ENCODE measurements around the gene RAB31.

DNA sequence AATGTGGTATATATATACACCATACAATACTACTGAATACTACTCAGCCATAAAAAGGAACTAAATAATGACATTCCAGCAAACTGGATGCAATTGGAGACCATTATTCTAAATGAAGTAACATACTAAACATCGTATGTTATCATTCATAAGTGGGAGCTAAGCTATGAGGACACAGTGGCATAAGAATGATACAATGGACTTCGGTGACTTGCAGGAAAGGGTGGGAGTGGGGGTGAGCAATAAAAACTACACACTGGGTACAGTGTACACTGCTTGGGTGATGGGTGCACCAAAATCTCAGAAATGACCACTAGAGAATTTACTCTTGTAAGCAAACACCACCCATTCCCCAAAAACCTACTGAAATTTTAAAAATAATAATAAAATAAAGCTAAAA is 87.9 kb downstream of the RAB31 start:
- TF ChIP-seq, protein P1, sequence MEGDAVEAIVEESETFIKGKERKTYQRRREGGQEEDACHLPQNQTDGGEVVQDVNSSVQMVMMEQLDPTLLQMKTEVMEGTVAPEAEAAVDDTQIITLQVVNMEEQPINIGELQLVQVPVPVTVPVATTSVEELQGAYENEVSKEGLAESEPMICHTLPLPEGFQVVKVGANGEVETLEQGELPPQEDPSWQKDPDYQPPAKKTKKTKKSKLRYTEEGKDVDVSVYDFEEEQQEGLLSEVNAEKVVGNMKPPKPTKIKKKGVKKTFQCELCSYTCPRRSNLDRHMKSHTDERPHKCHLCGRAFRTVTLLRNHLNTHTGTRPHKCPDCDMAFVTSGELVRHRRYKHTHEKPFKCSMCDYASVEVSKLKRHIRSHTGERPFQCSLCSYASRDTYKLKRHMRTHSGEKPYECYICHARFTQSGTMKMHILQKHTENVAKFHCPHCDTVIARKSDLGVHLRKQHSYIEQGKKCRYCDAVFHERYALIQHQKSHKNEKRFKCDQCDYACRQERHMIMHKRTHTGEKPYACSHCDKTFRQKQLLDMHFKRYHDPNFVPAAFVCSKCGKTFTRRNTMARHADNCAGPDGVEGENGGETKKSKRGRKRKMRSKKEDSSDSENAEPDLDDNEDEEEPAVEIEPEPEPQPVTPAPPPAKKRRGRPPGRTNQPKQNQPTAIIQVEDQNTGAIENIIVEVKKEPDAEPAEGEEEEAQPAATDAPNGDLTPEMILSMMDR (IDR thresholded peaks at IDR 0.05): no peak
- no peak for TF ChIP-seq POLR2A (IDR thresholded peaks at IDR 0.05)

Measured in lower leg skin (tissue), 3 donors.